Measurements from ENCODE around the gene INO80B. TPM values are rescaled to one million over a fixed set of nuclear protein-coding genes. Genes with fewer than 3 reads are reported as not detected.

The INO80B gene
- polyA plus RNA-seq, 1 donor from 2014 or later = 35.2 TPM

GRCh38 chr2:74498500-74499266 is 43.8 kb downstream of the INO80B start:
- Histone ChIP-seq H3K9ac (ENCODE audit: low read length) (no peak overlapping the region), H3F3A (ENCODE audit: insufficient read depth, low read length, poor library complexity, severe bottlenecking) (no peaks in the 10 kb centered on the region), H3K79me2 (replicated peaks; ENCODE audit: insufficient read depth, low read length) (no peaks in the 10 kb centered on the region), H3K4me3 (ENCODE audit: low read length) (peak overlapping the region; percentile 55), H3K27ac (ENCODE audit: low read length) (no peak overlapping the region), H4K20me1 (ENCODE audit: insufficient read depth) (no peaks in the 10 kb centered on the region), H3K9me3 (ENCODE audit: low read length) (no peaks in the 10 kb centered on the region), H3K9me2 (ENCODE audit: insufficient read depth, low read length) (no peaks in the 10 kb centered on the region), H3K27me3 (ENCODE audit: insufficient read depth, low read depth, low read length) (peaks cover 79% of the 10 kb centered on the region), H3K4me2 (ENCODE audit: low read length) (peak overlapping the region; percentile 36), H2AFZ (ENCODE audit: low read depth, low read length) (no peak overlapping the region), H3K36me3 (ENCODE audit: insufficient read depth, low read length) (no peaks in the 10 kb centered on the region)
- no peak for TF ChIP-seq SMC3 (conservative IDR thresholded peaks at IDR 0.05; ENCODE audit: poor library complexity)
- no peak for TF ChIP-seq POLR2AphosphoS5 (IDR thresholded peaks at IDR 0.05)
- no peak for TF ChIP-seq EZH2 (IDR thresholded peaks at IDR 0.05; ENCODE audit: borderline replicate concordance, insufficient read depth, low read length, poor library complexity, severe bottlenecking)
- no peak for TF ChIP-seq CTCF (IDR thresholded peaks at IDR 0.05; ENCODE audit: poor library complexity, severe bottlenecking)
- no peak for TF ChIP-seq RAD21 (conservative IDR thresholded peaks at IDR 0.05)

GRCh38 chr2:74499267-74499939 is 44.5 kb downstream of the INO80B start, which contains the start of gene LBX2:
LBX2 (minus strand) TSS chr2:74499603; CDS start chr2:74499537, 66 bp downstream.
- H3K27ac ChIP-seq (ENCODE audit: low read length) = no peak within 1 kb of the TSS
- peak within 1 kb of the TSS; percentile 55 for H3K4me3 ChIP-seq (ENCODE audit: low read length)
- H3K79me2 ChIP-seq (replicated peaks; ENCODE audit: insufficient read depth, low read length) = no peaks in the 10 kb centered on the region
- TF ChIP-seq CTCF (IDR thresholded peaks at IDR 0.05; ENCODE audit: poor library complexity, severe bottlenecking) (no peak), REST (IDR thresholded peaks at IDR 0.05; ENCODE audit: borderline replicate concordance) (no peak), EP300 (conservative IDR thresholded peaks at IDR 0.05; ENCODE audit: poor library complexity, severe bottlenecking) (no peak), SMC3 (conservative IDR thresholded peaks at IDR 0.05; ENCODE audit: poor library complexity) (no peak), POLR2AphosphoS5 (IDR thresholded peaks at IDR 0.05) (no peak), EZH2 (IDR thresholded peaks at IDR 0.05; ENCODE audit: borderline replicate concordance, insufficient read depth, low read length, poor library complexity, severe bottlenecking) (no peak), RAD21 (conservative IDR thresholded peaks at IDR 0.05) (no peak)
- H3K9ac ChIP-seq (ENCODE audit: low read length) = no peak within 1 kb of the TSS
- H3K9me3 ChIP-seq (ENCODE audit: low read length) = no peaks in the 10 kb centered on the region
- peaks cover 86% of the 10 kb centered on the region for H3K27me3 ChIP-seq (ENCODE audit: insufficient read depth, low read depth, low read length)
- no peaks in the 10 kb centered on the region for H3K36me3 ChIP-seq (ENCODE audit: insufficient read depth, low read length)
- no peaks in the 10 kb centered on the region for H3F3A ChIP-seq (ENCODE audit: insufficient read depth, low read length, poor library complexity, severe bottlenecking)
- H4K20me1 ChIP-seq (ENCODE audit: insufficient read depth) = no peaks in the 10 kb centered on the region
- peak within 1 kb of the TSS; percentile 36 for H3K4me2 ChIP-seq (ENCODE audit: low read length)
- H2AFZ ChIP-seq (ENCODE audit: low read depth, low read length) = no peak within 1 kb of the TSS
- no peaks in the 10 kb centered on the region for H3K9me2 ChIP-seq (ENCODE audit: insufficient read depth, low read length)

All from neural cell (in vitro differentiated cells).